CD4-positive, alpha-beta T cell treated with Interleukin-6 at 100 ng/mL for 8 hours (primary cell): ENCODE measurements around the gene SECTM1.
"Not testable (repeated sequence)": the region's sequence is repeated elsewhere in the genome, so short reads cannot be mapped to it uniquely, and the experiment has no call there.

Experiments used
- DNase-seq: peaks from one replicate; pipeline ENCODE4 v3.0.0-alpha.2; 2020; ENCODE audit warnings: mixed read lengths, low spot score

Gene SECTM1

DNA sequence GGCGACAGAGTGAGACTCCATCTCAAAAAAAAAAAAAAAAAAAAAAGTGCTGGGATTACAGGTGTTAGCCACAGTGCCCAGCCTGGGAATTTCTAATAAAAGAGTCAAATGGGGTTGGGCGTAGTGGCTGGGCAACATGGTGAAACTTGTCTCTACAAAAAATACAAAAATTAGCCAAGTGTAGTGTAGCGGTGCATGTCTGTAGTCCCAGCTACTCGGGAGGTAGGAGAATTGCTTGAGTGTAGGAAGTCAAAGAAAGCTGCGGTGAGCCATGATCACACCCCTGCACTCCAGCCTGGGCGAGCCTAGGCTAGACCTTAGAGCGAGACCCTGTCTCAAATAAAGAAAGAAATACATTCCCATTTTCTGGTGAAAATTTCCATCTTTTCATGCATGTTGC lies 35.6 kb upstream of the SECTM1 start:
- DNase-seq: no peak

DNA sequence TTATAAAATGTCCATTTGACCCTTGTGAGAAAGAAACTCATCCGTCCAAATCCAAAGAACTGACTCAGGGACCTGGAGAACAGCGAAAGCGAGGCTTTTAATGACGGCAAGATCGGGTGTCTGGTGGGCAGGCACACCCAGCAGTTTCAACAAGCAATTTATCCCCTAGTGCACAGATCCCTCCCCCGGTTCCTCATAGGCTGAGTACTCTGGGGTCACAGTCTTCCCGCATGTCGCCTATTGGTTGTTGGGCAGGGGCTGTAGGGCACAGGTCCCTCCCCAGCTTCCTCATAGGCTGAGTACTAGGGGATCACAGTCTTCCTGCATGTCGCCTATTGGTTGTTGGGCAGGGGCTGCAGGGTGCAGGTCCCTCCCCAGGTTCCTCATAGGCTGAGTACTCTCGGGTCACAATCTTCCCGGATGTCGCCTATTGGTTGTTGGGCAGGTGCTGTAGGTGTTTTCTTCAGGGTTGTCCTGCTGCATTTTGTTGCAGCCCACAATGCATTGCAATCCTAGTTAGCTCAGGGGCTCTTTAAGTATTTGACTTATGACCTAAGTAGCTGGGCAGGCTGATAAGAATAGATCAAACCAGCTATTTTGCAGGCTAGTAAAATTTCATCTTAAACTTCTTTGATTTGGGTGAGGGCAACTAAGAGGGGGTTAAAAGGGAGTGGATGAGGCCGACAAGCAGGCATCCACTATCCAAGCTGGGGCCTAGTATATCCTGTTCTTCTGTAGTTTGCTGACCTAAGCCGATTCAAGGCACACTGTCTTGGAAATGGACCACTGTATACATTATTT lies 34.4 kb upstream of the SECTM1 start:
- DNase-seq: no peak

DNA sequence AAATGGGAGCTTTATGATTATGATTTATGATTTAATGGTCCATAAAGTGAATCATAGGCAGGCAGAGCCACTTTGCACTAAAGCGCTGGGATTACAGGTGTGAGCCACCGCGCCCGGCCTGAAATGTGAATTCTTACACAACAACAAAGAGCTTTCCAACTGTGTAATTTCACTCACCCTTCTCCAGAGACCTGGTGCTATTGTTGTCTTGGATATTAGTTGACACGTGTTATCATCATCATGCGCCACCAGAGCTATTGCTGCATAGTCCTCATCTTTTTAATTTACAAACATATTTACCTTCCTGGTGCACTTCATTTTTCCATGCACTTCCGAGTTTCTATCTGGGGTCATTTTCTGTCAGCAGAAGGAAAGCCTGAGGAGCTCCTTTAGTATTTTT lies 33.2 kb upstream of the SECTM1 start:
- DNase-seq: no peak

DNA sequence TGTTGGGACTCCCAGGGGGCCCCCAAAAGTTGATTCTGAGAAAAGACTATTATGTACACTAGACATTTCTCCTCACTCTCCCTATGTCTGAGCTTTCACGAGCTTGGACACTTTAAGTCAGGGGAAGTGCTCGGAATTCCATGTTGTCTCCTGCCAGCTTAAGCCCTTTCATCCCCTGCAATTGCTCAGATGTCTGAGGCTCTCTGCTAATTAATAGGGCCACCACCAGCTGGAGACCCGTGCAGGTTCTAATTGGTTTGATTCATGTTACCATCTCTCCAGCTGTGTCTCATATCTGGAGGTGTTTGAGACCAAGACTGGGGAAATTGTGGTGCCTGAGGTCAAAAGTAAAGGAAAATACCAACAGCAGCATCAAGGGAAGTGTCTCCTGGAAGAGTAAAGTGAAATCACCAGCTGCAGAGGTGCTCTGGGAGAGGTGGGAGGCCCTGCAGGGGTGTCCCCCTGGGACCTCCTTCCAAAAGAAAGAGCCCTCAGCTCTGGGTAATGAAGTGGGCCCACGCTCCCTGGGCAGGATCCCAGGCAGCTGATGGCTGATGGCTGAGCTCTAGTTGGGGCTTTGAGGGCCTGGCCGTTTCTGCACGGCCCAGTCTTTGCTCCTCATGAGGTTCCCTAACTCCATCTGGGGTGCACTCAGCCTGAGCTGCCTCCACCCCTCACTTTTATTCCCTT lies 32.2 kb upstream of the SECTM1 start:
- DNase-seq: no peak

DNA sequence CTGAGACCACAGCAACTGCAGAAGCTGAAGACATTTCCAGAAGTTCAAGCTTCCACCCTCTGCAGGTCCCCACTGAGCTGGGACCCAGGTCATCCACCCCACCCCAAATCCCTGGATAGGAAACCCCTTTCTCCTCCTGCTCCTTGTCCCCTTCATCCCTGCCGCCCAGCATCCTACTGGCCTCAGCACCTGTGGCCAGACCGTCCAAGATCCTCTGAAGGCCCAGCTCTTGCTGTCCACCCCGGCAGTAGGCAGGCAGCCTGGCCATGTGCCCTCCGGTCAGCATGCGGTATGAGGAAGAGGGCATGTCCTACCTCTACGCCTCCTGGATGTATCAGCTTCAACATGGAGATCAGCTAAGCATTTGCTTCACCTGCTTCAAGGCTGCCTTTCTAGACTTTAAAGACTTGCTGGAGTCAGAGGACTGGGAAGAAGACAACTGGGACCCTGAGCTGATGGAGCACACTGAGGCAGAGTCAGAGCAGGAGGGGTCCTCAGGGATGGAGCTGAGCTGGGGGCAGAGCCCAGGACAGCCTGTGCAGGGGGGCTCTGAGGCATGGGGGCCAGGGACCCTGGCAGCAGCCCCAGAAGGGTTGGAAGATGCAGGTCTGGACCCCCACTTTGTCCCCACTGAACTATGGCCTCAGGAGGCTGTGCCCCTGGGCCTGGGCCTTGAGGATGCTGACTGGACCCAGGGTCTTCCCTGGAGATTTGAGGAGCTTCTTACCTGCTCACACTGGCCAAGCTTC lies 28.5 kb upstream of the SECTM1 start:
- DNase-seq: no peak

DNA sequence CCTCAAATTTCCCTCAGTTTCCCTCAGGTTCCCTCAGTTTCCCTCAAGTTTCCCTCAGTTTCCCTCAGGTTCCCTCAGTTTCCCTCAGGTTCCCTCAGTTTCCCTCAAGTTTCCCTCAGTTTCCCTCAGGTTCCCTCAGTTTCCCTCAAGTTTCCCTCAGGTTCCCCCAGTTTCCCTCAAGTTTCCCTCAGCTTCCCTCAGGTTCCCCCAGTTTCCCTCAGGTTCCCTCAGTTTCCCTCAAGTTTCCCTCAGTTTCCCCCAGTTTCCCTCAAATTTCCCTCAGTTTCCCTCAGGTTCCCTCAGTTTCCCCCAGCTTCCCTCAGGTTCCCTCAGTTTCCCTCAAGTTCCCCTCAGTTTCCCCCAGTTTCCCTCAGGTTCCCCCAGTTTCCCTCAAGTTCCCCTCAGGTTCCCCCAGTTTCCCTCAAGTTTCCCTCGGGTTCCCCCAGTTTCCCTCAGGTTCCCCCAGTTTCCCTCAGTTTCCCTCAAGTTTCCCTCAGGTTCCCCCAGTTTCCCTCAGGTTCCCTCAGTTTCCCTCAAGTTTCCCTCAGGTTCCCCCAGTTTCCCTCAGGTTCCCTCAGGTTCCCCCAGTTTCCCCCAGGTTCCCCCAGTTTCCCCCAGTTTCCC lies 26.0 kb upstream of the SECTM1 start:
- DNase-seq: not testable (repeated sequence)

DNA sequence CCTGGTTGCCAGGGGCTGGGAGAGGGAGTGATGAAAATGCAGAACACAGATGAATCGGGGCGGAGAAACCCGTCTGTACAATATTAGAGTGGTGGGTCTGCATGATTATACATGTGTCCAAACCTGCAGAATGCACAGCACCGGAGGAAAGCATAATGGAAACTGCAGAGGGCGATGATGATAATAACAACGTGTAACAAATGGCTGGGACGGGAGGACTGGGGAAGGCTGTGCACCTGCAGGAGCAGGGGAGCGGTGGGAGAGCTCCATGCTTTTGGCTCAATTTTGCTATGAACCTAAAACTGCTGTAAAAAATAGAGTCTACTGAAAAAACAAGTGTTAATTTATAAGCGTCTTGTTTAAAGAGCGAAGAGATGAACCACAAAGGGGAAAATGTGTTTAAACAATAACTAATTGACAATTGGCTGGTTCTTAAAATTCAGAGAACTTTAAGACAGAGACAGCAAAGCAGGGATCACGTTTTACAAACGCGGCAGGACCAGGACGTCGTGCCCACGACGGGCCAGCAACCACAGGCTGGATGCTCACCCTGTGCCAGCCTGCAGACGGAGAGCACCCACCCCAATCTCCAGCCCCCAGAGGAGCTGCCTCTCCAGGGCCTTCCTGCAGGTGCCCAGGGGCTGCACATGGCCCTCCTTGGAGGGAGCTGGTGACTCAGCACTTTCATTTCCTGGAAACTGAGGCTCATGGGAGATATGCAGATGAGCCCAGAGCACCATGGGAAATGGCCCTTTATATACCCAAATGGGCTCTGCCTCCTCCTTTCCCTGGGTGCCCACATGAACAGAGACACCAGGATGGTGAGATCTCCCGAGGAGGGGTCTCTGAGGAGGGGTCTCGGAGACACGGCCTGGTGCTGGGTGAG lies 25.1 kb upstream of the SECTM1 start, which contains the start of gene TEX19:
TSS of gene TEX19 (plus strand) at position 783 of the 886 bp plus-strand sequence. CDS start 2,904 bp downstream, outside the sequence.
- DNase-seq: no peak

DNA sequence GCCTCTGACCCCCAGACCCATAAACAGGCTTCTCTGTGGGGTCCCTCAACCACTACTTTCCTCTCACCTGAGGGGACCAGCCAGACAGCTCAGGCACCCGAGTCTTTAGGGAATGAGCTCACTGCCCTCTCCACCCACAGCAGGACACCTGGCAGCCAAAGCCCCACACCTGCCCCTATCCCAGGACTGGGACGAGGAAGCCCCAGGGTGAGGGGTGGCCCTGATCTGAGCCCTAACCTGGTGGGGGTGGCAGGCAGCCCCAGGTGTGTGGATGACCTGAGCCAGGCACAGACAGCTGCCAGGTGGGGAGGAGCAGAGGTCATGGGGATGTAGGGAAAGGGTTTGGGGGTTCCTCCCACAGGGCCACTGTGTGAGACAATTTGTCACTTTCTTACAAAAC lies 23.8 kb upstream of the SECTM1 start:
- no peak for DNase-seq

DNA sequence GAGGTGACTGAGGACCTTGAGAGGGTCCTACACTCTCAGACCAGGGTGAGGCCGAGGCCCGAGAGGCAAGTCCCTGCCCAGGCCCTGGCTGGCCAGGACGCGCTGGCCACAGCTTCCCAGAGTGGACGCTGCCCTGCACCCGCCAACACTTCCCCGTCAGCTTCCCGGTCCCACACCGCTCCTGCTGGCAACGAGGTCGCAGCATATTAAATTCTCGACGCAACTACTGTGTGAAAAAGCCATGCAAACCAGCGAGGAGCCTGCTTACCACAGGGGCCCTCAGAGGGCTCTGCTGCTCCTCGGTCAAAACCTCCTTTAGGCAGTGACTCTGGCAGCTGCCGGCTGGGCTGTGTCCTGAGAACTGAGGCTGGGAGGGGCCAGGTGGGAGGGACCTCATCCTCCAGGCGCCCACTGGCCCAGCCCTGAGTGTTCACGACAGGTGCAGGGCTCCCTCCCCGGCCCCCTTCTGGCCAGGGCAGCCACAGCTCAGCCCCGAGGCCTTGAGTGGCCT lies 23.3 kb upstream of the SECTM1 start:
- DNase-seq: no peak

DNA sequence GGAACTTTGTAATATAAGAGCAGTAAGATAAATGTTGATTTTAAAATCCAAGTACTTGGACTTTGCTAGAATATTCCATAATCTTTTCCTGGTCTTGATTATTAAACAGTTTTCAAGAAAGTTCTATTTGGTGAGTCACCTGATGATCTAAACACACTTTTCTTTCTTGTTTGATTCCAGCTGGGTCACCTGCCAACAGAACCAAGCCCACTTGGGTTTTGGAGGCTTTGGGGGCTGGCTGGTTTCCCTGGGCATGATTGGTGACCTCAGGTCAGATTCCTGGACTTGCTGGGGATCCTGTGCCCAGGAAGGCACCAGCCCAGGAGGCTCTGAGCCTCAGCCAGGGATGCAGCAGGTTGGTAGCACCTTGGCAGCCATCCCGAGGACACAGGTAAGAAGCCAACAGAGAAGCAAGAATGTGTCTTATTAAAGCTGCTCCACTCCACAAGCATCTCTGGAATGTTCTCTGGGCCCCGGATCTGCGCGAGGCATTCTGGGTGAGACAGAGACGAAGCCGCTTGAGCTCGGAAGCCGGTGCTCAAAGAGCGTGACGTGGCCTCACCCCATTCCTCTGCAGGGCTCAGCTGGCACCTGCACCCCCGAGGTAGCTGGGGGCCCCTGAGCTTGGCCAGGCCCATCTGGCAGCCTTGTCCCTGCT lies 22.3 kb upstream of the SECTM1 start:
- DNase-seq: no peak

DNA sequence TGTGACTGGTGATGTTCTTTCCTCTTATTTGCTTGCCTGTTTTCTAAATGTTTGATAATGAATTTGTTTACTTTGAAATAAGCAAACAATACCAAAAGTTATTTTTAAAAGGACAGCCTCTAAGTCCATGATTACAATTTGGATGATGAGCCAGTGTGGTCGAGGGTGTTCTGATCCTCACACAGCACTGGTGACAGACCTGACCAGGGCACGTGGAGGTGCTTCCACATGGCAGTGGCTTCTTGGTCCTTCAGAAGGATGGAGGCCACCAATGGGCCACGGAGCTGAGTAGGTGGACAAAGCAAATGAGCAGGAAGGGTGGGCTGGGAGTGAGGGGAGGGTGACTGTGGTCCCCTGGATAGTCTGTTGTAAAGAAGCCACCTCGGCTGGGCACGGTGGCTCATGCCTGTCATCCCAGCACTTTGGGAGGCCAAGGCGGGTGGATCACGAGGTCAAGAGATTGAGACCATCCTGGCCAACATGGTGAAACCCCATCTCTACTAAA lies 21.3 kb upstream of the SECTM1 start:
- DNase-seq: no peak

DNA sequence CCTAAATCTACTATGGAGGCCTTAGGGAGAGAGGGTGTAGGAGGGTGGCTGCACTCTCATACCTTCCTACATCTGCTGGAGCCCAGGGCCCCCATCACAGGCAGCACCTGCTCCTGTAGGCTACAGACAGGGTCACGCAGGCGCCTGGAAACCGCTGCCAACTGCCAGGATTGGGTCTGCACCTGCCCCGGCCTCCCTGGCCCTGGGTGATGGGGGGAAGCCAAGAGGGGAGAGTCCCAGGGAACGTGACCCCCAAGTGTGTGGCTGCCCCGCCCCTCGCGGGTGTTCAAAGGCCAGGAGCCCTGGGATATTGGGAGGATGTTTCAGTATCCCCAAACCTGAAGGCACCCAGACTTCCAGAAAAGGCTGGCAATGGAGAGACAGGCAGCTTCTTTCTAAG lies 19.9 kb upstream of the SECTM1 start:
- DNase-seq: no peak

DNA sequence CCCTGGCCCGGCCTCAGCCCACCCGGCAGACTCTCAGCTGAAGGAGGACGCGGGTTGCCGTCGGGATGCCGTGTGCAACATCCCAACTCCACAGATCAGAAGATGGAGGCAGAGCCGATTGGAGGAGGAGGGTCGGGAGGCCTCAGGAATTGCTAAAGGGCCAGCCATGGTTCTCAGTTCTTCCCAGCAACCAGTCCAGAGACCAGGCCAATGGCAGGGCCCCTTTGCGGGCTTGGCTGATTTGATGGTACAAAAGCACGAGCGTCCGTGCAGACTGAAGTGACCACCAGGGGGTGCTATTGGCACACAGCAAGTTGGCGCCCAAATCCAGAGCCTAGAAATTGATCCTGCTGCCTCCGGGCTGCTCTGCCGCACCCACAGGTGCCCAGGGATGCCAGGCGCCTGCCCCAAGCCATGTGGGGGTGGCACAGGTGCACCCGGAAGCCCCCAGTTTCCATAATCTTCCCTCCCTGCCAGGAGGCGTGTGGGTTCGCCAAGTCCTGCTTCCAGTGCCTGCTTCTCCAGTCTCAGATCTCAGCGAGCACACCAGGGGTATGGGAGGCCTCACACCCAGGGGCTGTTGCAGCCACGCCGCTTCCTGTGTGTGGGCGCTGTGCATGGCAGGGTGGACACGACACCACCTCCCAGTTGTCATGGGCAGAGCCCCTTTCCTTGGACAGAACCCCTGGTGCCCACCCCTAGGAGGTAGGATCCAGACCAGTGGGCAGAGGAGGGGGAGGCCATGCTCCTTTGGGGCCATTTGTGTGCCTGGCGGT lies 18.3 kb upstream of the SECTM1 start:
- peak; percentile 80 for DNase-seq

DNA sequence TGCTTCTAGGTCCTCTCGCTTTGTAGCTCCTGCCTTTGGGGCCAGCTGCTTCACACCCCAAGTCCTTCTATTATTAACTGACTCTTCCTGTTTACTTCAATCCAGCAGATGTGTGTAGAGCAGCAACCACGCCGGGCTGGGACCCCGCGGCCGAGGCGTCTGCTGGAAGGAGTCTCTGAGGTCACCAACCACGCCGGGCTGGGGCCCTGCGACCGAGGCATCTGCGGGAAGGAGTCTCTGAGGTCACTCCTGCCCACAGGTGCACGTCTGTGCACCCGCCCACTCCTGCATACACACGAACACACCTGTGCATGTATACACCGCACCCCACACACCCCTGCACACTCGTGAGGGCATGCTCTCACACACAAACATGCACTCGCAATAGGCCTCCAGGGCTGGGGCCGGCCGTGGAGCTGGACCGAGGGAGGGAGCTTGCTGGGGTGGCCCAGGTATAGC lies 17.7 kb upstream of the SECTM1 start:
- no peak for DNase-seq

DNA sequence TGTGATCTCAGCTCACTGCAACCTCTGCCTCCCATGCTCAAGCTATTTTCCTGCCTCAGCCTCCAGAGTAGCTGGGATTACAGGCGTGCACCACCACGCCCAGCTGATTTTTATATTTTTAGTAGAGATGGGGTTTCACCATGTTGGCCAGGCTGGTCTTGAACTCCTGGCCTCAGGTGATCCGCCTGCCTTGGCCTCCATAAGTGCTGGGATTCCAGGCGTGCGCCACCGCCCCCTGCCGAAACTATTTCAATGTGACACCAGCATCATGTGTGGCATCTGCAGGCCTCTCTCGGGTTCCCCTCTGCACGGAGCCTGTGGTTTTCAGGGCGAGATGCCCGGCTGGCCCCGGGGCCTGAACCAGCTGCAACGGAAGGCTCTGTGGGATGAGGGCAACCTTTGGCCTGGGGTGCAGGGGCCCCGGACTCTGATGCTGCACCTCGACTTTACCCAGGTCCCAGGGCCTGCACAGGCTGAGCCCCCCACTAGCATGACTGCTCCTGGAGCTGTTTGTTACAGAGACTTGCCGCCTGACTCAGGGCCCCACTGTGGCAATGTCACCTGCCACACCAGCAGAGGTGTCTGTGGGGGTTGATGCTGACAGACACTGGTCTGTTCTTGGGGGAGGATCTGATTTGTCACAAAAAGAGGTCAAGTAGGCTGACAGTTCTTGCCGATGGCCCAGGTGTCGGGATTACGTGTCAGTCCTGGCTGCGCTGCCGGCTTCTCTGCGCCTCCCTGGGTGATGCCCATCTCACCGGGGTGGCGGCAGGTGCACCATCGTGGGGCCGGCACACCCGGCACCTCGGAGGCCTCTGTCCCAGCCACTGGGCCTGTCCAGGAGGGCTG lies 16.8 kb upstream of the SECTM1 start:
- no peak for DNase-seq

DNA sequence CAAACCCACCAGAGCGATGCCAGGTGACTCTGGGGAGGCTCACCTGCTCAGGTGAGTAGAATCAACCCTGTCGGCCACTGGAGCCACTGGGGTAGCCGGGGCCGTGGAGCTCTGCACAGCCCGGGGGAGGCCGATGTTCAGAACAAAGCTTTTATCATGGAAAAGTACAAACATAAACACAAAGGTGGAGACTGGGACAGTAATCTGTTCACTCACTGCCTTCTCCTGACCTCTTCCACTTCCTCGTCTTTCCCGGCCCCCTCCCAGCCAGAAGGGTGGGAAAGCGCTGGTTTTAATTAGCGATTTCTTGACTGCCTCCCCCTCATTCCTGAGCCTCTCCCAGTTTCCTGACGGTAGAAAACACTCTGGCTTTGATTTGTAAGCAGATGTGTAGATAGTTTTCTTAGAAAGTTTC lies 15.7 kb upstream of the SECTM1 start:
- DNase-seq: no peak

DNA sequence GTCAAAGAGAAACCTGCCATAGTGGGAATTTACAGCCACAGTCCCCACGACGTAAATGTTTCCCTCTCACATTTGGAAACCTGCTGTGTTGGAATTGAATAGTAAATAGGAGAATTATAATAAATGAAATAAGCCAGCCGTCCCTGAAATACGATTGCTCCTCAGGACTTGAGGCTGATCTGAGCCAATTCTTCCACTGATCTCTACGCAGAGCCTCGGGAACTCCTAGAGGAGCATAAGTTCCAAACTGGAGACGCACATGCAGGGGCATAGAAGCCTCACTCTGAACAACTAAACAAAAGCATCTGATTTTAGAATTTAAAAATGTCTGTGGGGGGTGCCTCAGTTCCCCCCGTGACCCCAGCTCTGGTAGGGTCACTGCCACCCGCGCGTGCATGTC lies 15.3 kb upstream of the SECTM1 start:
- no peak for DNase-seq

DNA sequence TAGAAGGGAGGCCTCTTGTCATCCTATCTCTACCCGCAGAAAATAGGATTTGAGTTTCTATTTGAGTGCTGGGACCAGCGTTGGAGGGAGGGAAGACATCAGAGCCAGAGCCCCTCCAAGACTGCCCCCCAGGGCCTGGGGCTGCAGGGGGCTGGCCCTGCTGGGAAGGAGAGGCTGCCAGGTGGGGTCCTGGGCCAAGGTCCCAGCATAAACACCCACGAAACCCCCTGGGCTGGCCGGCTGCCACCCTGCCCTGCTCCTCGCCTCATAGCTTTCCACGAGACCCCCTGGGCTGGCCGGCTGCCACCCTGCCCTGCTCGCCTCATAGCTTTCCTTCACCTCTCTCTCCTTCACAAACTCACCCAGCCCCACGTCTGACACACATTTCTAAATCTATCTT lies 14.9 kb upstream of the SECTM1 start:
- no peak for DNase-seq
